ENCODE measurements around the gene TTC19.

The TTC19 gene

DNA sequence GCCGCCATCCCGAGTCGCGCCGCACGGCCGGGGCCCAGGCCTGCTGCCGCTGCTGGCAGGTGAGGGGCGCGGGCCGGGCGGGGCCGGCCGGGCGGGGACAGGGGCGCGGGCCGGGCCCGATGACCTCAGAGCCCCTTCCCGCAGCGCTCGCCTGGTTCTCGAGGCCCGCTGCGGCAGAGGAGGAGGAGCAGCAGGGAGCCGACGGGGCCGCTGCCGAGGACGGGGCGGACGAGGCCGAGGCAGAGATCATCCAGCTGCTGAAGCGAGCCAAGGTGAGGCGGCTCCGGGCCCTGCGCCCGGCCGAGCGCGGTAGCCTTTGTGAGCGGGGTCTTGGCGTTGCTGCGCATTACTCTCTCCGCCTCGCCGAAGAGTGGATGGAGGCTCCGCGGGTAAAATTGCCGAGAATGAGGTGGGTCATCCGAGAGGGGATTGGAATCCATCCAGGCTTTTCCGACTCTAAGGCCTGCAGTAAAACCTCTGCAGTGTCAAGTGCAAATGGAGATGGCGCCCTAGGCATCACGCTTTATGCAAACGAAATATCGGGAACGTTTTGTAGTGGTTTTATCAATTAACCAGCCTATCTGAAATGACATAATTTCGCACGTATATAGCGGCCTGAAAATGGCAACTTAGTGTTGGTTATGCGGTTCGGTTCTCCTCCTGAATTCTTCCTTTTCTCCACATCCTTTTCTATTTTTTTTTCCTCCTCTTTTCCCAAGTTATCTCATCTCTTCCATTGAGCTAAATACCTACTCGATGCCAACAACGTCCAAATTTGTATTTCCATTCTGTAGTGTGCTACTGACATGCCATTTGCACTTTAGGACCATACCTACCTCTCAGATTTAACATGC is 577 bp downstream of the TTC19 start:
- no peaks in the 10 kb centered on the region for H3K9me3 Mint-ChIP-seq (ENCODE audit: low read depth)
- no peaks in the 10 kb centered on the region for H3K27me3 Mint-ChIP-seq
- H3K27ac Mint-ChIP-seq, result peak overlapping the region; percentile 95
- peaks cover 44% of the 10 kb centered on the region for H3K4me1 Mint-ChIP-seq (ENCODE audit: low read depth)
- H3K36me3 Mint-ChIP-seq, result peaks cover 30% of the 10 kb centered on the region
- H3K4me3 Mint-ChIP-seq, result peak overlapping the region; percentile 99

DNA sequence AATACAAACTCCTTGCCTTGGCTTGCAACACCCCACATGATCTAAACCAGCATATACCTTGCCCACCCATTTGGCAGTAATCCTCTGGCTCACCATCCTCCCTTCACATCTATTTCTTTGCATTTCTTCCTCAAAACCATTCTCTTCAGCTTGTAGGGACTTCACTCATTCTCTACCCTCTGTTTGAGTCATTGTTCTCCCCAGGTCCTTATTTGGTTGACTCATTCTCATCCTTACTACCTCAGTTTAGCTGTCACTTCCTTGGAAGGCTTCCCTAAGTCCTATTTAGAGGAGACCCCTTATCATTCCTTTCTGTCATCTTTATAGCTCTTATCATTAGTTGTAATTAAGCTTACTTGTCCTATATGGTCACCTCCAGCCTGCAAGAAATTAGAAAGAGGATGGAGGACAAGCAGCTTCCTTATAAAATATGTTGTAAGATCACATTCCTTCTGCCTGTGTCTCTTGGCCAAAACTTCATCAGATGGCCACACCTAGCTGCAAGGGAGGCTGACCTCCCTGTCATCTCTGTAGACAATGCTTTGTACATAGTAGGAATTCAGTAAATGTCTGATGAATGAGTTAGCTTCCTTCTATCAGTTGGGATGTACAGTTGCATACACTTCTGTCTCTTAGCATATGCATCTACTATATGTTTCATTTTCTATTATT is 1.7 kb downstream of the TTC19 start:
- Mint-ChIP-seq H3K36me3 (peaks cover 30% of the 10 kb centered on the region), H3K4me3 (peak overlapping the region; percentile 99), H3K9me3 (ENCODE audit: low read depth) (no peaks in the 10 kb centered on the region), H3K27me3 (no peaks in the 10 kb centered on the region), H3K27ac (peak overlapping the region; percentile 95), H3K4me1 (ENCODE audit: low read depth) (peaks cover 45% of the 10 kb centered on the region)

DNA sequence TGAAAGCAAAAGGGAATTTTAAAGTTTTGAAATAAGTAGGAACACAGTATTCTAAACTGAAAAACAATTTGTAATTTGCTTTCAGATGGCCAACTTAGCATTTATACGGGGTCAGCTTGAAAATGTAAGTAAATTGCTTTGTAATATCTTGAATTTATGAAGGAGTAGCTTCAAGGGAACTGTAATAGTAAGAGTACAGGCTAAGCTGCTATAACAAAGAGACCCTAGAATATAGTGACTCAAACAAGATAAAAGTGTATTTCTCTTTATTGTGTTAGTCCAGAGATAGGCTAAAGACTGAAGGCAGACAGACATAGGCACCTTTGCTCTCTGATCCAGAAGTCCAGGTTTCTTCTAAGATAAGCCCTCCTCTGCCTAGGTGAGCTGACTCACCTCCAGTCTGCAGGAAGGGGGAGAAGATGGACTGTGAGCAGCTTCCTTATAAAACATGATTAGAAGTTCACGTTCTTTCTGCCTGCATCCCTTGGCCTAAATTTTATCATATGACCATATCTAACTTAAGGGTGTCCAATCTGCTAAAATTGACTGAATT is 3.2 kb downstream of the TTC19 start:
- peak overlapping the region; percentile 99 for H3K4me3 Mint-ChIP-seq
- H3K36me3 Mint-ChIP-seq, result peaks cover 29% of the 10 kb centered on the region
- no peaks in the 10 kb centered on the region for H3K27me3 Mint-ChIP-seq
- peaks cover 46% of the 10 kb centered on the region for H3K4me1 Mint-ChIP-seq (ENCODE audit: low read depth)
- no peak overlapping the region for H3K27ac Mint-ChIP-seq
- H3K9me3 Mint-ChIP-seq (ENCODE audit: low read depth), result no peaks in the 10 kb centered on the region

DNA sequence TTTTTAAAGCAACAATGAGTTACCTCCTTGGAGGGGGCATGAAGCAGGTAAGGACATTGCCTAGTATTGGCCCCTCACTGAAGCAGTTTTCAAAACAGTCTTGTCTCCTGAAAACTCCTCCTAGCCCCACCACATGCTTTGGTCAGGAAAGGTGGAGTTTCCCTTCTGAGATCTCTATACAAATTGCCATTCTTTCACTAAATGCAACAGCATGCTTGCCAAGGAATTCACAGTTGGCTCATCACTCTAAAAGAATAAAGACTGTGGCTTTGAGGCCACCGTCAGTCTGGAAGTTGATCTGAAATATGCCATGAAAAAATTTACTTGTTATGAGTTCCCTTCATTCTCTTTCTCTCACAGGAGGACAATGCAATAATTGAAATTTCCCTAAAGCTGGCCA is 4.2 kb downstream of the TTC19 start:
- no peak overlapping the region for H3K4me3 Mint-ChIP-seq
- peaks cover 51% of the 10 kb centered on the region for H3K4me1 Mint-ChIP-seq (ENCODE audit: low read depth)
- H3K27me3 Mint-ChIP-seq, result no peaks in the 10 kb centered on the region
- no peaks in the 10 kb centered on the region for H3K9me3 Mint-ChIP-seq (ENCODE audit: low read depth)
- no peak overlapping the region for H3K27ac Mint-ChIP-seq
- peaks cover 38% of the 10 kb centered on the region for H3K36me3 Mint-ChIP-seq

DNA sequence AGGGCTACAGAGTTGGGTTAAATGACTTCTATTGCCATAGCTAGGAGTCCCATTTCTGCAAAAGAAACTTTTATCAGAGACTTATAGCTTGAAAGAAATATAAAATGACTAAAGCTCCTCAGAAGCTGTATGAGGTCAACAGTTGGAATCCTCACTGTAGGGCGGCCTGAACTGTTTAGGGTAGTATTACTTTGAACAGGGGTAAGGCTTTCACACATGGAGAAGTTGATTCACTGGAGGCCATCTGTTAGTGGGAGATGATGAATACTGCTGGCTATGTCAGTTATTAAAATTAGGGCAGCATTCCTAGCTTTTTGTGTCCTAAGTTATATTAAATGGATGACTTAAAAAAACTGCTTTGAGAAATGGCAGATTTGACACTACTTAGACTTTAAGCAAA is 6.0 kb downstream of the TTC19 start:
- no peaks in the 10 kb centered on the region for H3K9me3 Mint-ChIP-seq (ENCODE audit: low read depth)

DNA sequence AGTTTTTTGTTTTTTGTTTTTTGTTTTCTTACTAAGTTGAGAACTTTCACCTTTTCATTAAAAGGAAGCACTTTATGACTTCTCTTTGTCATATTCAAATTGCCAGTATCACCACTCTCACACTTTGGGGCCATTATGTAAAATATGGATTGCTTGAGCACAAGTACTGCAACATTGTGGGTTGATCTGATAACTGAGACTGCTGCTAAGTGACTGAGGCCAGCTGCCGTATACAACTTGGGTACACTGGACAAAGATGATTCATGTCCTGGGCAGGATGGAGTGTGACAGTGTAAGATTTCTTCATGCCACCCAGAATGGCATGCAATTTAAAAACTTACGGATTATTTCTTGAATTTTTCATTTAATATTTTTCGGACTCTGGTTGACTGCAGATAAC is 7.8 kb downstream of the TTC19 start:
- Mint-ChIP-seq H3K27me3 (no peaks in the 10 kb centered on the region), H3K36me3 (peaks cover 22% of the 10 kb centered on the region), H3K4me1 (ENCODE audit: low read depth) (peaks cover 35% of the 10 kb centered on the region), H3K27ac (no peak overlapping the region), H3K4me3 (no peak overlapping the region), H3K9me3 (ENCODE audit: low read depth) (no peaks in the 10 kb centered on the region)

More for the DNA sequence above, 6.0 kb downstream of the TTC19 start:
- H3K36me3 Mint-ChIP-seq, result peaks cover 36% of the 10 kb centered on the region
- H3K27me3 Mint-ChIP-seq, result no peaks in the 10 kb centered on the region
- H3K4me1 Mint-ChIP-seq (ENCODE audit: low read depth), result peaks cover 45% of the 10 kb centered on the region
- peak overlapping the region; percentile 34 for H3K27ac Mint-ChIP-seq
- H3K4me3 Mint-ChIP-seq, result no peak overlapping the region

DNA sequence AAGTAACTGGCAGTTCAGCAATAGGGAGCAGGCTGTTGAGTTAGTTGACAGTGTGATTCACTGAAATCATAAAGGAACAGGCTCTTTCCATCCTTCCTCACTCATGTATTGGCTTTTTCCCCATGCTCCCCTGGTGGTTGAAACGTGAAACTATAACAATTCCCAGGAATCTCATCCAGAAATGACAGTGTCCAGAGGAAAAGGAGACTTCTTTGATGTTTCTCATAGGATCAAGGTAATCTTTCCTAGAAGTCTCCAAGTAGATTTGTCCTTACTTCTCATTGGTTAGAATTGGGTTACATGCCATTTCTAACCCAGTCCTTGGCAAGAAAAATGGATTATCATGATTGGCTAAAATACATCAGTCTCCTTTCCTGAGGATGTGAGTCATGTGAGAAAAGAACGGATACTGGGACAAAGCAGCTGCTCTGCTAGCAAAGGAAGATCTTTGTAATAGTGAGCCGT is 14.4 kb downstream of the TTC19 start:
- no peak overlapping the region for H3K27ac Mint-ChIP-seq
- H3K4me3 Mint-ChIP-seq, result no peak overlapping the region
- H3K9me3 Mint-ChIP-seq (ENCODE audit: low read depth), result no peaks in the 10 kb centered on the region
- H3K4me1 Mint-ChIP-seq (ENCODE audit: low read depth), result peaks cover 20% of the 10 kb centered on the region
- no peaks in the 10 kb centered on the region for H3K27me3 Mint-ChIP-seq
- H3K36me3 Mint-ChIP-seq, result peaks cover 11% of the 10 kb centered on the region

DNA sequence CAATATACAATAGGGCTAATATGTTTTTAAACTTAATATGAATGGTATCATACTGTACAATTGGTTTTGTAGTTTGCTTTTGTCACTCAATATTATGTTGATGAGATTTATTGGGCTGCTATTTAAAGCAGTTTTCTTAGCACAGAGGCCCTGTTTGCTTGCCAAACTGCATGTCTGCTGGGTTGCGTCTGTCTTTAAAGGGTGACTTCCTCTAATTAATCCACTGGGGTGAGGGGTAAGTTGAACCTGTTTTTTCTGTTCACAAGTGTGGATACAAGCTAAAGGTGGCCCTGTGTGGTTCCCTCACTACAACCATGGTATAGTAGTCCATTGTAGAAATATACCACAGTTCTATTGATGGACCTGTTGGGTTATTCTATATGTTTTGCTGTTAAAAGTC is 19.7 kb downstream of the TTC19 start:
- peaks cover 18% of the 10 kb centered on the region for H3K36me3 Mint-ChIP-seq
- H3K4me1 Mint-ChIP-seq (ENCODE audit: low read depth), result peaks cover 31% of the 10 kb centered on the region
- H3K4me3 Mint-ChIP-seq, result no peak overlapping the region
- H3K27ac Mint-ChIP-seq, result no peak overlapping the region
- no peaks in the 10 kb centered on the region for H3K27me3 Mint-ChIP-seq
- no peaks in the 10 kb centered on the region for H3K9me3 Mint-ChIP-seq (ENCODE audit: low read depth)

DNA sequence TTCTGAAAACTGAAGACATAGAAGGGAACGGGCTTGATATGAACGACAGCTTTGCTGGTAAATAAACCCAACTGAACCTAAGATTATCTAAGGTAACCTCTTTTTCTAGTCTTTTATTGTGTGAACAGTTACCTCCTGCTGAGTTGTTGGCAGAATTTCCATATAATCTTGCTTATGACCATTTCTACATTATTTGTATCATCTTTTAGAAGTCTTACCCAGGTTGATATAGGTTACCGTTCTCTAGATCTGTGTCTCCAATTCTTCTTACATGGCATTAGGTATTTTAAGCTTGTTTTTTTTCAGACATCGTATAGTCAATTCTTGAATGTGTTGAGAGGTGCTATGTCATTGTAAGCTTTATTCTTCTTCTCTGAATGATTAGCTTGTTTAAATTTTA is 24.3 kb downstream of the TTC19 start:
- peaks cover 24% of the 10 kb centered on the region for H3K36me3 Mint-ChIP-seq

DNA sequence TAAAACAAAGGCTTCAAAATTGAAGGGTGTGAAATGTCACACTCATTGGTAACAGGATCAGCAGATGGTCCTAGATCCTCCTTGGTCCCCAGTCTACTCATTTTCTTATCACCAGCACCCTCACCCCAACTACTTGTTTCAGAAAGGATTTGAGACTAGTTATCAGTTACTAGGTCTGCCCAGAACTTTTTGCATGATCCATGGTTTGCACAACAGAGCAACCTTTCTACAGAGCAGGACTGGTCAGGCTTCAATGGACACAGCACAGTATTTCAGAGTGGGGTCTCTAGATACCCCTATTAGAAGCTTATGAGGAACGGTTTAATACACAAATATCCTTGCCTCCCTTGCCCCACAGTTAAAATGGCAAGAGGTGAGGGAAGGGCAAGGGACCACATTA is 25.6 kb downstream of the TTC19 start:
- Mint-ChIP-seq H3K36me3 (peaks cover 25% of the 10 kb centered on the region), H3K4me3 (no peak overlapping the region), H3K4me1 (ENCODE audit: low read depth) (peaks cover 58% of the 10 kb centered on the region), H3K27me3 (no peaks in the 10 kb centered on the region), H3K27ac (peak overlapping the region; percentile 99), H3K9me3 (ENCODE audit: low read depth) (no peaks in the 10 kb centered on the region)

More for the DNA sequence above, 24.3 kb downstream of the TTC19 start:
- peak overlapping the region; percentile 54 for H3K27ac Mint-ChIP-seq
- H3K27me3 Mint-ChIP-seq, result no peaks in the 10 kb centered on the region
- H3K4me1 Mint-ChIP-seq (ENCODE audit: low read depth), result peaks cover 55% of the 10 kb centered on the region
- H3K9me3 Mint-ChIP-seq (ENCODE audit: low read depth), result no peaks in the 10 kb centered on the region
- no peak overlapping the region for H3K4me3 Mint-ChIP-seq

DNA sequence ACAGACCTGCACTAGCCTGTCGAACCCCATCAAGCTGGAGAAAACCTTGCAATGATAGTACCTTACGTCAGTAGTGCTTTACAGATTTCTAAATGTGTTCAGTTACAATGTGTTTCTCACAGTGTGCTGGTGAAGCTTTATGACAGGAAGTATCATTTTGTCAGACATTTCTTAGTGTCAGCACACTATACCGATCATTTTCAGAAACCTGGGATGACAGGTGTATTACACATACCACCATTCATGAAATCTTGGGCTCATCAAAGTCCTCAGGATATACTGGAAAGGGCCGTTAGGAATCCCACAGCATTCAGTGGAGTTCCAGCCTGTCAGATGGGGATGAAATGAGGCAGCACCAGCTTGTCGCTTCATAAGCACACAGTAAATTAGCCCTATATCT is 27.3 kb downstream of the TTC19 start:
- H3K4me1 Mint-ChIP-seq (ENCODE audit: low read depth), result peaks cover 50% of the 10 kb centered on the region
- H3K27ac Mint-ChIP-seq, result peak overlapping the region; percentile 99
- no peaks in the 10 kb centered on the region for H3K9me3 Mint-ChIP-seq (ENCODE audit: low read depth)
- H3K36me3 Mint-ChIP-seq, result peaks cover 25% of the 10 kb centered on the region
- peak overlapping the region; percentile 84 for H3K4me3 Mint-ChIP-seq
- H3K27me3 Mint-ChIP-seq, result no peaks in the 10 kb centered on the region

DNA sequence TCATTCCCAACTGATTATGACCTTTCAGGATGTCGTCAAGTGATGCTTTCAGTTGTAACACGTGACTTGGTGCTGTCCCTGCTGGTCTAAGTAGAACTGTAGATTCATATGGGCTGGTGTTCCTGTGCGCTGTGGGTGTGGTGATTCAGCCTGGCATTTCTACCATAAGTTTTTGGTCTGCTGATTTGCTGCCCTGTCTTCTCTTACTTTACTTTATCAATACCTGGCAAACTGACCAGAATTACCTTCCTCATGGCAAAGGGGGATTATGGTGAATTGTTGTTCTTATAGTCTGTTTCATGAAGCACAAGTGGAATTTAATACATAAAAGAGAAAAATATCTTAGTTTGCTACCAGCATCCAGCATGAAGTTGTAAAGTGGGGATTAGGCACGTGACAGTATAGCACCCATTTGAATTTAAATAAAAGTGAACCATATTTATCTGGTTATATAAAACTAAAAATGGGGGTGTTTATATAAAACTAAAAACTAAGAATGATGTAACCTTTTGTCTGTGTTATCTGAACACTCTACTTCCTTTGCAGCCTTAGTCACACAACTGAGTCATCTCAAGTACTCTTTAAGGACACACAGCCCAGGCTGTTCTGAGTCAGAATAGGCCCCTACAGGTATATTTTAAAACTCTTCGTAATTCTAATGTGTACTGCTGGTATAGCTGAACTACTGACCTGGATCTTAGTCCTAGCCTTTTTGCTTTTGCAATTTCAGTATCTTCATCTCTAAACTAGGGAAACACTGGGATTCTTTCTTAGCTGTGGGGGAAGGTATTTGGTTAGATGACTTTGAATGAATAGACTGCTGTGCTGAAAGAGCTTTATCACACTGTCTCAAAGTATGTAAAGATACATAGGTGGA is 28.3 kb downstream of the TTC19 start:
- Mint-ChIP-seq H3K36me3 (peaks cover 23% of the 10 kb centered on the region), H3K9me3 (ENCODE audit: low read depth) (no peaks in the 10 kb centered on the region), H3K27ac (peak overlapping the region; percentile 99), H3K4me1 (ENCODE audit: low read depth) (peaks cover 46% of the 10 kb centered on the region), H3K27me3 (no peaks in the 10 kb centered on the region), H3K4me3 (peak overlapping the region; percentile 84)

DNA sequence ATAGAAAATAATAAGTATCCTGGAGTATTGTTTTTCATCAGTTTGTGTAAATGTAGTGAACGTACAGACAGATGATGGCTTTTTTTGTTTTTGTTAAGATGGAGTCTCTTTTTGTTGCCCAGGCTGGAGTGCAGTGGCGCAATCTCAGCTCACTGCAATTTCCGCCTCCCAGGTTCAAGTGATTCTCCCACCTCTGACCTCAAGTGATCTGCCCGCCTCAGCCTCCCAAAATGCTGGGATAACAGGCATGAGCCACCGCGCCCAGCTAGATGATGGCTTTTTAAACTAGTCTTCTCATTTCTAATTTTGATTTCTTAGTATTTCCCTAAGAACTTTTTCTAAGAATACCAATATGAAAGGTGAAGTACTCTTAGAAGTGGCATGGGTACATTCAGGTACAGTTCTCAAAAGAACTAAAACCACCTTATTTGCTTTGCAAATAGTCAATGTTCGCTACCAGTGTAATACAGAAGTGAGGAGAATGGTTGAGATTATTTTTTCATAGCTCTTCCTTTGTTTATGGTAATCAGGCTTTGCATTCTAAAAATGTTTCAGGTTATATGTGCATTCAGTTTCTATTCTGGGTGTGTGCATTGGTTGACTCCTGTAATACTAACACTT is 34.2 kb downstream of the TTC19 start:
- Mint-ChIP-seq H3K9me3 (ENCODE audit: low read depth) (no peaks in the 10 kb centered on the region), H3K4me3 (no peak overlapping the region), H3K4me1 (ENCODE audit: low read depth) (peaks cover 30% of the 10 kb centered on the region), H3K27ac (peak overlapping the region; percentile 76), H3K36me3 (peaks cover 19% of the 10 kb centered on the region), H3K27me3 (no peaks in the 10 kb centered on the region)

DNA sequence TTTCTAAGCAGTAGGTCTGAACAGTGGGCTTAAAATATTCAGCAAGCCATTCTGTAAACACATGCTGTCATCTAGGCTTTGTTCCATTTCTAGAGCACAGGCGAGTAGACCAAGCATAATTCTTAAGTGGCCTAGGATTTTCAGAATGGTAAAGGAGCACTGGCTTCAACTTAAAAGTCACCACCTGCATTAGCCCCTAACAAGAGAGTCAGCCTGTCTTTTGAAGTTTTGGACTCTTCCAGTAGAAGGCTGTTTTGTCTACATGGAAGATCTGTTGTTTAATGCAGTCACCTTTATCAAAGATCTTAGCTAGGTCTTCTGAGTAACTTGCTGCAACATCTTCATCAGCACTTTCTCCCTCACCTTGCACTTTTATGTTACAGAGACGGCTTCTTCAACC is 36.6 kb downstream of the TTC19 start:
- H3K4me3 Mint-ChIP-seq, result no peak overlapping the region
- no peaks in the 10 kb centered on the region for H3K9me3 Mint-ChIP-seq (ENCODE audit: low read depth)
- peak overlapping the region; percentile 80 for H3K27ac Mint-ChIP-seq
- H3K27me3 Mint-ChIP-seq, result no peaks in the 10 kb centered on the region
- H3K36me3 Mint-ChIP-seq, result peaks cover 15% of the 10 kb centered on the region
- H3K4me1 Mint-ChIP-seq (ENCODE audit: low read depth), result peaks cover 25% of the 10 kb centered on the region
